H9 (cell line): ENCODE results near the gene GIMAP1. TPM values are rescaled to one million over a fixed set of nuclear protein-coding genes. Genes with fewer than 3 reads are reported as not detected.

Source experiments
- DNase-seq: peaks from one replicate; pipeline ENCODE4 v3.0.0-alpha.2; 2017
- H2AFZ ChIP-seq: one replicate; pipeline ENCODE4 v1.6.1; 2013; ENCODE audit warnings: mild to moderate bottlenecking, low read length, control low read depth, moderate library complexity
- H2AK5ac ChIP-seq: 2 replicates; pipeline ENCODE4 v1.6.1; 2013; ENCODE audit warnings: low read length, control low read depth, mixed read lengths; ENCODE audit not compliant: insufficient read length
- H2BK120ac ChIP-seq: one replicate; pipeline ENCODE4 v1.6.1; 2013; ENCODE audit warnings: low read depth, mild to moderate bottlenecking, low read length, control low read depth, inconsistent platforms; ENCODE audit not compliant: poor library complexity, severe bottlenecking
- H2BK12ac ChIP-seq: 2 replicates; pipeline ENCODE4 v1.6.1; 2013; ENCODE audit warnings: low read length, control low read depth, mixed read lengths, low read depth; ENCODE audit not compliant: insufficient read length
- H2BK15ac ChIP-seq: 2 replicates; pipeline ENCODE4 v1.6.1; 2013; ENCODE audit warnings: low read depth, low read length, control low read depth
- H2BK20ac ChIP-seq: one replicate; pipeline ENCODE4 v1.6.1; 2013; ENCODE audit warnings: low read depth, mild to moderate bottlenecking, low read length, control low read depth, inconsistent platforms; ENCODE audit not compliant: poor library complexity, severe bottlenecking
- H2BK5ac ChIP-seq: 2 replicates; pipeline ENCODE4 v1.6.1; 2013; ENCODE audit warnings: low read length, control low read depth, mixed read lengths; ENCODE audit not compliant: insufficient read length
- H3K14ac ChIP-seq: 2 replicates; pipeline ENCODE4 v1.6.1; 2013; ENCODE audit warnings: low read length, control low read depth; ENCODE audit not compliant: insufficient read depth
- H3K18ac ChIP-seq: 2 replicates; pipeline ENCODE4 v1.6.1; 2013; ENCODE audit warnings: low read depth, mild to moderate bottlenecking, mixed read lengths, low read length, control low read depth; ENCODE audit not compliant: insufficient read length
- H3K23ac ChIP-seq: 2 replicates; pipeline ENCODE4 v1.6.1; 2013; ENCODE audit warnings: low read length, control low read depth, mixed read lengths, low read depth; ENCODE audit not compliant: insufficient read length
- H3K23me2 ChIP-seq: 2 replicates; pipeline ENCODE4 v1.6.1; 2013; ENCODE audit warnings: low read depth, mild to moderate bottlenecking, mixed read lengths, low read length, control low read depth; ENCODE audit not compliant: insufficient read length, poor library complexity, severe bottlenecking
- H3K27ac ChIP-seq: 2 replicates; pipeline ENCODE4 v1.5.1; 2013; ENCODE audit warnings: low read length, control low read depth, mixed read lengths, low read depth; ENCODE audit not compliant: insufficient read length
- H3K27me3 ChIP-seq: 2 replicates; pipeline ENCODE4 v1.6.1; 2013; ENCODE audit warnings: low read length, control low read depth, inconsistent platforms; ENCODE audit not compliant: insufficient read depth
- H3K4ac ChIP-seq: 2 replicates; pipeline ENCODE4 v1.6.1; 2013; ENCODE audit warnings: low read depth, mild to moderate bottlenecking, control low read depth, inconsistent platforms, low read length, moderate library complexity
- H3K4me1 ChIP-seq: 2 replicates; pipeline ENCODE4 v1.6.1; 2013; ENCODE audit warnings: low read length, control low read depth, inconsistent platforms; ENCODE audit not compliant: insufficient read depth
- H3K4me2 ChIP-seq: 2 replicates; pipeline ENCODE4 v1.6.1; 2013; ENCODE audit warnings: low read length, control low read depth, mixed read lengths; ENCODE audit not compliant: insufficient read length, insufficient read depth
- H3K56ac ChIP-seq: 2 replicates; pipeline ENCODE4 v1.6.1; 2013; ENCODE audit warnings: low read depth, mild to moderate bottlenecking, mixed read lengths, low read length, control low read depth; ENCODE audit not compliant: insufficient read length
- H3K79me1 ChIP-seq: 2 replicates; pipeline ENCODE4 v1.6.1; 2013; ENCODE audit warnings: low read depth, mild to moderate bottlenecking, moderate library complexity, low read length, control low read depth, inconsistent platforms; ENCODE audit not compliant: insufficient read depth, poor library complexity, severe bottlenecking
- H3K79me2 ChIP-seq: 2 replicates; pipeline ENCODE4 v1.6.1; 2013; ENCODE audit warnings: low read length, control low read depth, inconsistent platforms; ENCODE audit not compliant: insufficient read depth
- H3K9ac ChIP-seq: 2 replicates; pipeline ENCODE4 v1.6.1; 2013; ENCODE audit warnings: low read length, control low read depth, mixed read lengths; ENCODE audit not compliant: insufficient read length; ENCODE audit errors: extremely low read depth
- H3K9me3 ChIP-seq: one replicate; pipeline ENCODE4 v1.6.1; 2013; ENCODE audit warnings: low read depth, low read length, inconsistent platforms; ENCODE audit not compliant: control insufficient read depth
- H3T11ph ChIP-seq: one replicate; pipeline ENCODE4 v1.6.1; 2013; ENCODE audit warnings: mild to moderate bottlenecking, low read length, control low read depth, inconsistent platforms
- H4K20me1 ChIP-seq: one replicate; pipeline ENCODE4 v1.6.1; 2013; ENCODE audit not compliant: control insufficient read depth, insufficient read length, insufficient read depth
- H4K5ac ChIP-seq: 2 replicates; pipeline ENCODE4 v1.6.1; 2013; ENCODE audit warnings: low read depth, mild to moderate bottlenecking, mixed read lengths, low read length, control low read depth; ENCODE audit not compliant: insufficient read length
- H4K8ac ChIP-seq: replicated peaks from 2 replicates; pipeline ENCODE4 v1.6.1; 2013; ENCODE audit warnings: low read length, control low read depth, mixed read lengths, low read depth; ENCODE audit not compliant: insufficient read length
- H4K91ac ChIP-seq: 2 replicates; pipeline ENCODE4 v1.6.1; 2013; ENCODE audit warnings: low read depth, mild to moderate bottlenecking, moderate library complexity, mixed read lengths, low read length, control low read depth; ENCODE audit not compliant: insufficient read length
- H3K27ac Mint-ChIP-seq, 3 experiments: 2 replicates in 2 of 3; 3 replicates in 1 of 3; pipeline ENCODE4 v1.8.0; 2020 to 2021; ENCODE audit warnings: mixed read lengths in 3 of 3, mild to moderate bottlenecking in 1 of 3, moderate library complexity in 1 of 3
- H3K27me3 Mint-ChIP-seq: 2 replicates; pipeline ENCODE4 v1.8.0; 2021; ENCODE audit warnings: low read depth, mild to moderate bottlenecking, moderate library complexity, mixed read lengths
- H3K36me3 Mint-ChIP-seq, 3 experiments: 2 replicates in 2 of 3; 3 replicates in 1 of 3; pipeline ENCODE4 v1.8.0; 2020 to 2021; ENCODE audit warnings: low read depth in 3 of 3, mixed read lengths in 3 of 3; ENCODE audit not compliant: insufficient read depth in 1 of 3
- H3K4me1 Mint-ChIP-seq, 2 experiments: 2 replicates each; pipeline ENCODE4 v1.8.0; 2020; ENCODE audit warnings: mixed read lengths in 2 of 2
- H3K4me3 Mint-ChIP-seq, 2 experiments: 2 replicates in 1 of 2; 3 replicates in 1 of 2; pipeline ENCODE4 v1.8.0; 2020 to 2021; ENCODE audit warnings: mild to moderate bottlenecking in 2 of 2, mixed read lengths in 2 of 2, moderate library complexity in 1 of 2
- H3K9me3 Mint-ChIP-seq, 2 experiments: 2 replicates in 1 of 2; 3 replicates in 1 of 2; pipeline ENCODE4 v1.8.0; 2020; ENCODE audit warnings: mild to moderate bottlenecking in 2 of 2, mixed read lengths in 2 of 2, moderate library complexity in 1 of 2
- CTCF ChIP-seq: fragments of 200-600 bp; sonication (generic); conservative IDR thresholded peaks from 3 replicates; pipeline ENCODE4 v1.8.0; 2021; ENCODE audit warnings: antibody characterized with exemption, mild to moderate bottlenecking
- WGBS: extraction: QIAGEN DNeasy Blood & Tissue Kit; methylation state at CpG from one replicate; pipeline ENCODE4 v1.1.7; 2013; ENCODE audit warnings: missing lambda C conversion rate, low lambda C conversion rate, mixed read lengths; ENCODE audit not compliant: insufficient read length; ENCODE audit errors: extremely low coverage; 5-methylcytosine and 5-hydroxymethylcytosine counted together
- total RNA-seq: library from RNA; stranded (reverse); gene quantifications from 2 replicates; pipeline ENCODE4 v1.2.1, GENCODE V29; 2021

GIMAP1 gene
- total RNA-seq, 1 experiment from 2014 or later, result not detected

- no peak overlapping the region for H3K23ac ChIP-seq
- H4K91ac ChIP-seq, result no peak overlapping the region
- H3T11ph ChIP-seq, result no peak overlapping the region
- H4K8ac ChIP-seq, result no peak overlapping the region
- no peak overlapping the region for H2AK5ac ChIP-seq
- Mint-ChIP-seq H3K36me3 (no peaks in the 10 kb centered on the region), H3K4me1 (no peaks in the 10 kb centered on the region), H3K27me3 (peaks cover 100% of the 10 kb centered on the region), H3K27ac (no peak overlapping the region), H3K9me3 (peaks cover 0 to 22% of the 10 kb centered on the region in 2 experiments; a peak in 2 of 5 replicates), H3K4me3 (no peak overlapping the region)
- H3K79me1 ChIP-seq, result no peaks in the 10 kb centered on the region
- no peaks in the 10 kb centered on the region for H3K23me2 ChIP-seq
- no peaks in the 10 kb centered on the region for H4K20me1 ChIP-seq
- no peak overlapping the region for H3K14ac ChIP-seq
- no peak overlapping the region for H3K27ac ChIP-seq
- H2BK5ac ChIP-seq, result no peak overlapping the region
- H3K56ac ChIP-seq, result no peak overlapping the region
- H2BK120ac ChIP-seq, result no peak overlapping the region
- no peak for TF ChIP-seq CTCF
- no peak overlapping the region for H2BK15ac ChIP-seq
- H3K4me2 ChIP-seq, result no peak overlapping the region
- no peak overlapping the region for H2AFZ ChIP-seq
- no peak overlapping the region for H3K9ac ChIP-seq
- H3K79me2 ChIP-seq, result no peaks in the 10 kb centered on the region
- WGBS, result no CpG with 5 or more reads among the region's 52 CpGs
- no peaks in the 10 kb centered on the region for H3K9me3 ChIP-seq
- H2BK20ac ChIP-seq, result no peak overlapping the region
- no peak overlapping the region for H3K18ac ChIP-seq
- H4K5ac ChIP-seq, result no peak overlapping the region
- H3K4me1 ChIP-seq, result no peaks in the 10 kb centered on the region
- no peak for DNase-seq
- H3K27me3 ChIP-seq, result peaks cover 4% of the 10 kb centered on the region; the same call in 1 of the 2 replicates
- H2BK12ac ChIP-seq, result no peak overlapping the region
- H3K4ac ChIP-seq, result no peak overlapping the region
Observed at GRCh38 chr7:150719960-150720891, 3.8 kb downstream of the GIMAP1 start.
